Measurements from ENCODE around the gene BBLN. TPM values are rescaled to one million over a fixed set of nuclear protein-coding genes. Genes with fewer than 3 reads are reported as not detected.

The BBLN gene
- total and polyA plus RNA-seq, 2 donors (not counting 1 experiment from before 2014, with no cell fraction given): 44.3 to 148 TPM

DNA sequence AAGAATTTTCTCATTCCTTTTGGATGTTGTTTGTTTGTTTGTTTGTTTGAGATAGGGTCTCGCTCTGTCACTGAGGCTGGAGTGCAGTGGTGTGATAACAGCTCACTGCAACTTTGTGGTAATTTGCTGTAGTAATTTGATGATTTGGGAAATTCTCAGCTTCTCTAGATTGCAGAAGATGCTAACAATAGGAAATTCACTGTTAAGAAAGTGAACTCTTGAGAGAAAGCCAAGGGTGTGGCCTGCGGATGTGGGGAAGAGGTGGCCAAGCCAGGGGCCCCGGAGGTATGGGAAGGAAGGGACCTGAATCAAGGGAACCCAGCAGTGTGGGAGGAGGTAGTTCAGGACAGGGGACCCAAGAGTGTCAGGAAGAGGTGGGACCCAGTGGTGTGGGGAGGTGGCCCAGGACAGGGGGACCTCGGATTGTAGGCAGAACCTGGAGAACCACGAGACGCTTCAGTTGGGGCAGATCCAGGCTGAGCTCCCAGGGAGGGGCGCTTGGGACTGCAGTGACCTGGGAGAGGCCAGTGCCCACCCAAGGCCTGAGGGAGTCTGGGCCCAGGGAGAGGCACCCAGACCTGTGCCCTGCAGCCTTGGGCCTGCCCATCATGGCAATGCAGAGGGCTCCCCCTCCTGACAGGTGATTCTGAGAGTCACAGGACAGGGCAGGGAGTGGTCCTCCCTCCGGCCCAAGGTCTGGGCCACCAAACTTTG is 16.4 kb upstream of the BBLN start:
- no peaks in the 10 kb centered on the region for H3K79me2 ChIP-seq (ENCODE audit: control insufficient read depth, insufficient read depth, low read length)
- DNase-seq: no peak
- H3K9me3 ChIP-seq (ENCODE audit: control extremely low read depth in 1 of 3, control insufficient read depth in 2 of 3, insufficient read depth in 1 of 3, low read length in 2 of 3): no peaks in the 10 kb centered on the region
- intact Hi-C loops (cut with micrococcal nuclease): no loop called here
- Mint-ChIP-seq H3K27ac (no peak overlapping the region), H3K9me3 (ENCODE audit: insufficient read depth) (no peaks in the 10 kb centered on the region), H3K27me3 (peaks cover 6% of the 10 kb centered on the region), H3K4me3 (no peak overlapping the region), H3K4me1 (no peaks in the 10 kb centered on the region)
- peaks cover 0 to 9% of the 10 kb centered on the region in 2 donors for H3K4me1 ChIP-seq (ENCODE audit: control insufficient read depth in 2 of 2, insufficient read depth in 2 of 2, low read length in 2 of 2)
- no peak overlapping the region for H3K4me3 ChIP-seq (ENCODE audit: control extremely low read depth in 1 of 5, extremely low read depth in 1 of 5, insufficient read depth in 1 of 5, low read depth in 2 of 5, low read length in 4 of 5)
- no peaks in the 10 kb centered on the region for H4K20me1 ChIP-seq (ENCODE audit: control insufficient read depth, insufficient read depth, low read length, poor library complexity, severe bottlenecking)
- ChIA-PET POLR2A (interaction anchor here (0.6 to 0.7 kb wide), 2 partner anchors 178 to 231 kb away, joined by 3 to 5 read pairs; no protein-coding TSS in a partner anchor), CTCF (interaction anchor here (1.3 kb wide), 1 partner anchor 15 kb away, joined by 4 read pairs; no protein-coding TSS in a partner anchor)
- TF ChIP-seq, protein P1, sequence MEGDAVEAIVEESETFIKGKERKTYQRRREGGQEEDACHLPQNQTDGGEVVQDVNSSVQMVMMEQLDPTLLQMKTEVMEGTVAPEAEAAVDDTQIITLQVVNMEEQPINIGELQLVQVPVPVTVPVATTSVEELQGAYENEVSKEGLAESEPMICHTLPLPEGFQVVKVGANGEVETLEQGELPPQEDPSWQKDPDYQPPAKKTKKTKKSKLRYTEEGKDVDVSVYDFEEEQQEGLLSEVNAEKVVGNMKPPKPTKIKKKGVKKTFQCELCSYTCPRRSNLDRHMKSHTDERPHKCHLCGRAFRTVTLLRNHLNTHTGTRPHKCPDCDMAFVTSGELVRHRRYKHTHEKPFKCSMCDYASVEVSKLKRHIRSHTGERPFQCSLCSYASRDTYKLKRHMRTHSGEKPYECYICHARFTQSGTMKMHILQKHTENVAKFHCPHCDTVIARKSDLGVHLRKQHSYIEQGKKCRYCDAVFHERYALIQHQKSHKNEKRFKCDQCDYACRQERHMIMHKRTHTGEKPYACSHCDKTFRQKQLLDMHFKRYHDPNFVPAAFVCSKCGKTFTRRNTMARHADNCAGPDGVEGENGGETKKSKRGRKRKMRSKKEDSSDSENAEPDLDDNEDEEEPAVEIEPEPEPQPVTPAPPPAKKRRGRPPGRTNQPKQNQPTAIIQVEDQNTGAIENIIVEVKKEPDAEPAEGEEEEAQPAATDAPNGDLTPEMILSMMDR (IDR thresholded peaks at IDR 0.05): no peak
- TF ChIP-seq EZH2 (IDR thresholded peaks at IDR 0.05; ENCODE audit: borderline replicate concordance, insufficient read depth, low read depth, low read length, poor library complexity, severe bottlenecking): no peak
- H3K9ac ChIP-seq (ENCODE audit: low read length): no peak overlapping the region
- H3K27me3 ChIP-seq (replicated peaks in 1 of 4; ENCODE audit: control extremely low read depth in 1 of 4, control insufficient read depth in 3 of 4, insufficient read depth in 4 of 4, low read length in 3 of 4): no peaks in the 10 kb centered on the region
- no peak for ATAC-seq (ENCODE audit: low read depth)
- WGBS (ENCODE audit: insufficient coverage): 79% methylated on average over 8 of the region's 8 CpGs
- H3K27ac ChIP-seq (ENCODE audit: low read length in 2 of 2): no peak overlapping the region
- no peaks in the 10 kb centered on the region for H3K36me3 ChIP-seq (replicated peaks in 1 of 2; ENCODE audit: control extremely low read depth in 1 of 2, control insufficient read depth in 1 of 2, extremely low read depth in 1 of 2, insufficient read depth in 2 of 2, low read length in 1 of 2)
- no peak overlapping the region for H2AFZ ChIP-seq (ENCODE audit: insufficient read depth, low read depth, low read length, poor library complexity, severe bottlenecking)
- H3K4me2 ChIP-seq (replicated peaks; ENCODE audit: low read depth, low read length, poor library complexity, severe bottlenecking): no peak overlapping the region

Data from B cell (primary cell).